ENCODE data around the gene TULP4. TPM values are rescaled to one million over a fixed set of nuclear protein-coding genes. Genes with fewer than 3 reads are reported as not detected.

The TULP4 gene
- total and polyA plus RNA-seq, 2 donors (not counting 1 experiment from before 2014, with no cell fraction given): 12.0 to 90.0 TPM

GRCh38 chr6:158516098-158516497 is 203.8 kb downstream of the TULP4 start:
- TF ChIP-seq EZH2 (IDR thresholded peaks at IDR 0.05; ENCODE audit: borderline replicate concordance, insufficient read depth, low read depth, low read length, poor library complexity, severe bottlenecking) (no peak), CTCF (IDR thresholded peaks at IDR 0.05) (no peak)
- intact Hi-C loops (cut with micrococcal nuclease): no loop called here
- H3K36me3 ChIP-seq (replicated peaks in 1 of 2; ENCODE audit: control extremely low read depth in 1 of 2, control insufficient read depth in 1 of 2, extremely low read depth in 1 of 2, insufficient read depth in 2 of 2, low read length in 1 of 2): no peaks in the 10 kb centered on the region
- Mint-ChIP-seq H3K4me1 (peaks cover 12% of the 10 kb centered on the region), H3K4me3 (no peak overlapping the region), H3K27me3 (peaks cover 29% of the 10 kb centered on the region), H3K9me3 (ENCODE audit: insufficient read depth) (no peaks in the 10 kb centered on the region), H3K27ac (no peak overlapping the region)
- WGBS (ENCODE audit: insufficient coverage): 13% methylated on average over 33 of the region's 33 CpGs
- no peaks in the 10 kb centered on the region for H4K20me1 ChIP-seq (ENCODE audit: control insufficient read depth, insufficient read depth, low read length, poor library complexity, severe bottlenecking)
- POLR2A ChIA-PET: no interaction called here
- no peak overlapping the region for H3K4me2 ChIP-seq (replicated peaks; ENCODE audit: low read depth, low read length, poor library complexity, severe bottlenecking)
- peaks cover 12 to 19% of the 10 kb centered on the region in 2 donors for H3K4me1 ChIP-seq (ENCODE audit: control insufficient read depth in 2 of 2, insufficient read depth in 2 of 2, low read length in 2 of 2)
- H3K79me2 ChIP-seq (ENCODE audit: control insufficient read depth, insufficient read depth, low read length): no peaks in the 10 kb centered on the region
- no peak overlapping the region for H2AFZ ChIP-seq (ENCODE audit: insufficient read depth, low read depth, low read length, poor library complexity, severe bottlenecking)
- no peaks in the 10 kb centered on the region for H3K9me3 ChIP-seq (ENCODE audit: control extremely low read depth in 1 of 3, control insufficient read depth in 2 of 3, insufficient read depth in 1 of 3, low read length in 2 of 3)
- no peak overlapping the region for H3K9ac ChIP-seq (ENCODE audit: low read length)
- CTCF ChIA-PET: no interaction called here
- H3K27ac ChIP-seq (ENCODE audit: low read length in 2 of 2): no peak overlapping the region
- peaks cover 0 to 29% (median 14%) of the 10 kb centered on the region in 4 experiments for H3K27me3 ChIP-seq (replicated peaks in 1 of 4; ENCODE audit: control extremely low read depth in 1 of 4, control insufficient read depth in 3 of 4, insufficient read depth in 4 of 4, low read length in 3 of 4)
- no peak overlapping the region for H3K4me3 ChIP-seq (ENCODE audit: control extremely low read depth in 1 of 5, extremely low read depth in 1 of 5, insufficient read depth in 1 of 5, low read depth in 2 of 5, low read length in 4 of 5)
- no peak for DNase-seq
- no peak for ATAC-seq (ENCODE audit: low read depth)

GRCh38 chr6:158517038-158517437 is 204.8 kb downstream of the TULP4 start:
- Histone ChIP-seq H3K27me3 (replicated peaks in 1 of 4; ENCODE audit: control extremely low read depth in 1 of 4, control insufficient read depth in 3 of 4, insufficient read depth in 4 of 4, low read length in 3 of 4) (peaks cover 0 to 29% (median 14%) of the 10 kb centered on the region in 4 experiments), H3K9ac (ENCODE audit: low read length) (no peak overlapping the region), H3K4me1 (ENCODE audit: control insufficient read depth in 2 of 2, insufficient read depth in 2 of 2, low read length in 2 of 2) (peaks cover 12 to 19% of the 10 kb centered on the region in 2 donors), H4K20me1 (ENCODE audit: control insufficient read depth, insufficient read depth, low read length, poor library complexity, severe bottlenecking) (no peaks in the 10 kb centered on the region), H3K4me2 (replicated peaks; ENCODE audit: low read depth, low read length, poor library complexity, severe bottlenecking) (no peak overlapping the region), H3K27ac (ENCODE audit: low read length in 2 of 2) (no peak overlapping the region), H3K36me3 (replicated peaks in 1 of 2; ENCODE audit: control extremely low read depth in 1 of 2, control insufficient read depth in 1 of 2, extremely low read depth in 1 of 2, insufficient read depth in 2 of 2, low read length in 1 of 2) (no peaks in the 10 kb centered on the region), H2AFZ (ENCODE audit: insufficient read depth, low read depth, low read length, poor library complexity, severe bottlenecking) (no peak overlapping the region), H3K79me2 (ENCODE audit: control insufficient read depth, insufficient read depth, low read length) (no peaks in the 10 kb centered on the region), H3K4me3 (ENCODE audit: control extremely low read depth in 1 of 5, extremely low read depth in 1 of 5, insufficient read depth in 1 of 5, low read depth in 2 of 5, low read length in 4 of 5) (no peak overlapping the region), H3K9me3 (ENCODE audit: control extremely low read depth in 1 of 3, control insufficient read depth in 2 of 3, insufficient read depth in 1 of 3, low read length in 2 of 3) (no peaks in the 10 kb centered on the region)
- Mint-ChIP-seq H3K9me3 (ENCODE audit: insufficient read depth) (no peaks in the 10 kb centered on the region), H3K27ac (no peak overlapping the region), H3K27me3 (peaks cover 34% of the 10 kb centered on the region), H3K4me3 (no peak overlapping the region), H3K4me1 (peaks cover 12% of the 10 kb centered on the region)
- intact Hi-C loops (cut with micrococcal nuclease): no loop called here
- WGBS (ENCODE audit: insufficient coverage): 96% methylated on average over 7 of the region's 8 CpGs
- DNase-seq (no peak), ATAC-seq (ENCODE audit: low read depth) (no peak)
- TF ChIP-seq CTCF (IDR thresholded peaks at IDR 0.05) (no peak), EZH2 (IDR thresholded peaks at IDR 0.05; ENCODE audit: borderline replicate concordance, insufficient read depth, low read depth, low read length, poor library complexity, severe bottlenecking) (no peak)
- ChIA-PET CTCF (no interaction called here), POLR2A (no interaction called here)
